ENCODE results near the gene NAGPA.
A peak's percentile ranks its signal among the peaks of the same experiment; 100 is the strongest.
"Not testable (repeated sequence)": the region's sequence is repeated elsewhere in the genome, so short reads cannot be mapped to it uniquely, and the experiment has no call there.

The NAGPA gene

GRCh38 chr16:5033256-5034166, at the start of gene NAGPA:
Gene NAGPA, minus strand, starts transcription at chr16:5033935. Its CDS starts 21 bp downstream, at chr16:5033914.
- H3K27me3 ChIP-seq (ENCODE audit: control insufficient read depth, insufficient read depth, low read length): no peaks in the 10 kb centered on the region; the same call in 1 of the 2 replicates
- WGBS (ENCODE audit: insufficient coverage, insufficient read length): no CpG with 5 or more reads among the region's 104 CpGs
- peak; percentile 54 for DNase-seq (ENCODE audit: low read depth, low spot score)
- no peak within 1 kb of the TSS for H3K27ac ChIP-seq (ENCODE audit: low read length)
- H3K36me3 ChIP-seq (ENCODE audit: control insufficient read depth, insufficient read depth, low read length): no peaks in the 10 kb centered on the region
- peaks cover 2% of the 10 kb centered on the region; the same call in 1 of the 2 replicates for H3K4me1 ChIP-seq (ENCODE audit: control insufficient read depth, insufficient read depth, low read length)
- H3K9me3 ChIP-seq (ENCODE audit: control insufficient read depth, insufficient read depth, low read length): no peaks in the 10 kb centered on the region
- H3K4me3 ChIP-seq (ENCODE audit: low read length): peak within 1 kb of the TSS; percentile 92

GRCh38 chr16:5080996-5081395, 47.3 kb upstream of the NAGPA start:
- not testable (repeated sequence) for H3K9me3 ChIP-seq (ENCODE audit: control insufficient read depth, insufficient read depth, low read length); H3K27ac ChIP-seq (ENCODE audit: low read length); H3K4me1 ChIP-seq (ENCODE audit: control insufficient read depth, insufficient read depth, low read length); H3K4me3 ChIP-seq (ENCODE audit: low read length); H3K27me3 ChIP-seq (ENCODE audit: control insufficient read depth, insufficient read depth, low read length); DNase-seq (ENCODE audit: low read depth, low spot score)
- peaks cover 19% of the 10 kb centered on the region for H3K36me3 ChIP-seq (ENCODE audit: control insufficient read depth, insufficient read depth, low read length)
- no CpG with 5 or more reads among the region's 9 CpGs for WGBS (ENCODE audit: insufficient coverage, insufficient read length)

- WGBS (ENCODE audit: insufficient coverage, insufficient read length): no CpG with 5 or more reads among the region's 12 CpGs
- not testable (repeated sequence) for H3K4me1 ChIP-seq (ENCODE audit: control insufficient read depth, insufficient read depth, low read length); H3K27ac ChIP-seq (ENCODE audit: low read length)
Measured at GRCh38 chr16:5080461-5080860, 46.7 kb upstream of the NAGPA start.

GRCh38 chr16:5078626-5079025, 44.9 kb upstream of the NAGPA start:
- no CpG with 5 or more reads among the region's 17 CpGs for WGBS (ENCODE audit: insufficient coverage, insufficient read length)

More at GRCh38 chr16:5080461-5080860, 46.7 kb upstream of the NAGPA start:
- not testable (repeated sequence) for DNase-seq (ENCODE audit: low read depth, low spot score); H3K27me3 ChIP-seq (ENCODE audit: control insufficient read depth, insufficient read depth, low read length); H3K4me3 ChIP-seq (ENCODE audit: low read length); H3K9me3 ChIP-seq (ENCODE audit: control insufficient read depth, insufficient read depth, low read length)
- H3K36me3 ChIP-seq (ENCODE audit: control insufficient read depth, insufficient read depth, low read length): peaks cover 20% of the 10 kb centered on the region

GRCh38 chr16:5077304-5077703, 43.6 kb upstream of the NAGPA start:
- DNase-seq (ENCODE audit: low read depth, low spot score): no peak
- H3K9me3 ChIP-seq (ENCODE audit: control insufficient read depth, insufficient read depth, low read length): no peaks in the 10 kb centered on the region
- H3K27ac ChIP-seq (ENCODE audit: low read length): no peak overlapping the region
- H3K4me1 ChIP-seq (ENCODE audit: control insufficient read depth, insufficient read depth, low read length): no peaks in the 10 kb centered on the region
- no peaks in the 10 kb centered on the region for H3K27me3 ChIP-seq (ENCODE audit: control insufficient read depth, insufficient read depth, low read length)
- WGBS (ENCODE audit: insufficient coverage, insufficient read length): no CpG with 5 or more reads among the region's 13 CpGs
- no peak overlapping the region for H3K4me3 ChIP-seq (ENCODE audit: low read length)
- peaks cover 21% of the 10 kb centered on the region for H3K36me3 ChIP-seq (ENCODE audit: control insufficient read depth, insufficient read depth, low read length)

More at GRCh38 chr16:5078626-5079025, 44.9 kb upstream of the NAGPA start:
- Histone ChIP-seq H3K27ac (ENCODE audit: low read length) (no peak overlapping the region), H3K36me3 (ENCODE audit: control insufficient read depth, insufficient read depth, low read length) (peaks cover 21% of the 10 kb centered on the region), H3K9me3 (ENCODE audit: control insufficient read depth, insufficient read depth, low read length) (no peaks in the 10 kb centered on the region), H3K27me3 (ENCODE audit: control insufficient read depth, insufficient read depth, low read length) (no peaks in the 10 kb centered on the region), H3K4me1 (ENCODE audit: control insufficient read depth, insufficient read depth, low read length) (no peaks in the 10 kb centered on the region), H3K4me3 (ENCODE audit: low read length) (no peak overlapping the region)
- DNase-seq (ENCODE audit: low read depth, low spot score): no peak

- Histone ChIP-seq H3K4me1 (ENCODE audit: control insufficient read depth, insufficient read depth, low read length) (no peaks in the 10 kb centered on the region), H3K27me3 (ENCODE audit: control insufficient read depth, insufficient read depth, low read length) (no peaks in the 10 kb centered on the region), H3K27ac (ENCODE audit: low read length) (no peak overlapping the region), H3K36me3 (ENCODE audit: control insufficient read depth, insufficient read depth, low read length) (peaks cover 21% of the 10 kb centered on the region), H3K4me3 (ENCODE audit: low read length) (no peak overlapping the region), H3K9me3 (ENCODE audit: control insufficient read depth, insufficient read depth, low read length) (no peaks in the 10 kb centered on the region)
- no peak for DNase-seq (ENCODE audit: low read depth, low spot score)
- no CpG with 5 or more reads among the region's 5 CpGs for WGBS (ENCODE audit: insufficient coverage, insufficient read length)
Measured at GRCh38 chr16:5075637-5076036, 41.9 kb upstream of the NAGPA start.

GRCh38 chr16:5073771-5074170, 40.0 kb upstream of the NAGPA start:
- H3K27me3 ChIP-seq (ENCODE audit: control insufficient read depth, insufficient read depth, low read length); H3K4me3 ChIP-seq (ENCODE audit: low read length); H3K9me3 ChIP-seq (ENCODE audit: control insufficient read depth, insufficient read depth, low read length); H3K27ac ChIP-seq (ENCODE audit: low read length); DNase-seq (ENCODE audit: low read depth, low spot score); H3K4me1 ChIP-seq (ENCODE audit: control insufficient read depth, insufficient read depth, low read length): not testable (repeated sequence)
- no CpG with 5 or more reads among the region's 15 CpGs for WGBS (ENCODE audit: insufficient coverage, insufficient read length)
- H3K36me3 ChIP-seq (ENCODE audit: control insufficient read depth, insufficient read depth, low read length): peaks cover 20% of the 10 kb centered on the region

GRCh38 chr16:5073279-5073629, 39.5 kb upstream of the NAGPA start:
- WGBS (ENCODE audit: insufficient coverage, insufficient read length): no CpG with 5 or more reads among the region's 2 CpGs

GRCh38 chr16:5072334-5073278, 38.9 kb upstream of the NAGPA start:
- H3K4me3 ChIP-seq (ENCODE audit: low read length): peak overlapping the region; percentile 69; the same call in 1 of the 2 replicates
- peaks cover 16% of the 10 kb centered on the region for H3K36me3 ChIP-seq (ENCODE audit: control insufficient read depth, insufficient read depth, low read length)
- H3K9me3 ChIP-seq (ENCODE audit: control insufficient read depth, insufficient read depth, low read length): no peaks in the 10 kb centered on the region
- H3K4me1 ChIP-seq (ENCODE audit: control insufficient read depth, insufficient read depth, low read length): no peaks in the 10 kb centered on the region; the same call in 1 of the 2 replicates
- no peaks in the 10 kb centered on the region for H3K27me3 ChIP-seq (ENCODE audit: control insufficient read depth, insufficient read depth, low read length)
- WGBS (ENCODE audit: insufficient coverage, insufficient read length): no CpG with 5 or more reads among the region's 12 CpGs
- H3K27ac ChIP-seq (ENCODE audit: low read length): no peak overlapping the region
- no peak for DNase-seq (ENCODE audit: low read depth, low spot score)

More at GRCh38 chr16:5073279-5073629, 39.5 kb upstream of the NAGPA start:
- no peak for DNase-seq (ENCODE audit: low read depth, low spot score)
- no peak overlapping the region for H3K4me3 ChIP-seq (ENCODE audit: low read length)
- H3K36me3 ChIP-seq (ENCODE audit: control insufficient read depth, insufficient read depth, low read length): peaks cover 16% of the 10 kb centered on the region
- H3K27ac ChIP-seq (ENCODE audit: low read length): no peak overlapping the region
- no peaks in the 10 kb centered on the region; the same call in 1 of the 2 replicates for H3K4me1 ChIP-seq (ENCODE audit: control insufficient read depth, insufficient read depth, low read length)
- H3K27me3 ChIP-seq (ENCODE audit: control insufficient read depth, insufficient read depth, low read length): no peaks in the 10 kb centered on the region
- H3K9me3 ChIP-seq (ENCODE audit: control insufficient read depth, insufficient read depth, low read length): no peaks in the 10 kb centered on the region

- Histone ChIP-seq H3K36me3 (ENCODE audit: control insufficient read depth, insufficient read depth, low read length) (peaks cover 13% of the 10 kb centered on the region), H3K27me3 (ENCODE audit: control insufficient read depth, insufficient read depth, low read length) (no peaks in the 10 kb centered on the region), H3K9me3 (ENCODE audit: control insufficient read depth, insufficient read depth, low read length) (no peaks in the 10 kb centered on the region), H3K4me1 (ENCODE audit: control insufficient read depth, insufficient read depth, low read length) (no peaks in the 10 kb centered on the region; the same call in 1 of the 2 replicates), H3K4me3 (ENCODE audit: low read length) (peak within 1 kb of the TSS; percentile 69), H3K27ac (ENCODE audit: low read length) (no peak within 1 kb of the TSS)
- WGBS (ENCODE audit: insufficient coverage, insufficient read length): no CpG with 5 or more reads among the region's 53 CpGs
- no peak for DNase-seq (ENCODE audit: low read depth, low spot score)
Measured at GRCh38 chr16:5071681-5072333, 38.1 kb upstream of the NAGPA start, which contains the start of gene ALG1. Gene ALG1, plus strand, starts transcription at chr16:5071843. Its CDS starts 7 bp downstream, at chr16:5071850.

Measured in iPS DF 6.9 (cell line).